Measurements from ENCODE around the gene ACOT7.

Gene ACOT7

DNA sequence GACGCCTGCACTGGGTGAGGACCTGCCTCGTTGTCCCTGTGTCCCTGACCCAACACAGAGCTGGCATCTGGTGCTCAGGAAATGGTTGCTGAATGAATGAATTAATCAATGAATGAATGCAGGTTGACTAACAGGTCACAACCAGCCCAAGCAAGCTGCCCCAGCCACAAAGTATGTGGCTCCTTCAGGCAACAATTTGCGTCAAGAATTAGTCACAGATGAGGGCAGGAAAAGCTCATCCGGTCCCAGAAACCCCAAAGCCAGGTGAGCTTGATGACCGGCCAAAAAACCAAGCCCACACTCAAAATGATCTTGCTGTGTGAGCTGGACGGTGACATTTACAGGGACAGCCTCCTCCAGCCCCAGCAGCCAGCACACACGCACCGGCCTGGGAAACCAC is 92.0 kb downstream of the ACOT7 start:
- TF ChIP-seq TAF1 (IDR thresholded peaks at IDR 0.05; ENCODE audit: low read depth) (no peak), EGR1 (IDR thresholded peaks at IDR 0.05) (no peak), FOXM1 (IDR thresholded peaks at IDR 0.05; ENCODE audit: borderline replicate concordance, low read depth) (no peak)
- TF ChIP-seq, protein P1, sequence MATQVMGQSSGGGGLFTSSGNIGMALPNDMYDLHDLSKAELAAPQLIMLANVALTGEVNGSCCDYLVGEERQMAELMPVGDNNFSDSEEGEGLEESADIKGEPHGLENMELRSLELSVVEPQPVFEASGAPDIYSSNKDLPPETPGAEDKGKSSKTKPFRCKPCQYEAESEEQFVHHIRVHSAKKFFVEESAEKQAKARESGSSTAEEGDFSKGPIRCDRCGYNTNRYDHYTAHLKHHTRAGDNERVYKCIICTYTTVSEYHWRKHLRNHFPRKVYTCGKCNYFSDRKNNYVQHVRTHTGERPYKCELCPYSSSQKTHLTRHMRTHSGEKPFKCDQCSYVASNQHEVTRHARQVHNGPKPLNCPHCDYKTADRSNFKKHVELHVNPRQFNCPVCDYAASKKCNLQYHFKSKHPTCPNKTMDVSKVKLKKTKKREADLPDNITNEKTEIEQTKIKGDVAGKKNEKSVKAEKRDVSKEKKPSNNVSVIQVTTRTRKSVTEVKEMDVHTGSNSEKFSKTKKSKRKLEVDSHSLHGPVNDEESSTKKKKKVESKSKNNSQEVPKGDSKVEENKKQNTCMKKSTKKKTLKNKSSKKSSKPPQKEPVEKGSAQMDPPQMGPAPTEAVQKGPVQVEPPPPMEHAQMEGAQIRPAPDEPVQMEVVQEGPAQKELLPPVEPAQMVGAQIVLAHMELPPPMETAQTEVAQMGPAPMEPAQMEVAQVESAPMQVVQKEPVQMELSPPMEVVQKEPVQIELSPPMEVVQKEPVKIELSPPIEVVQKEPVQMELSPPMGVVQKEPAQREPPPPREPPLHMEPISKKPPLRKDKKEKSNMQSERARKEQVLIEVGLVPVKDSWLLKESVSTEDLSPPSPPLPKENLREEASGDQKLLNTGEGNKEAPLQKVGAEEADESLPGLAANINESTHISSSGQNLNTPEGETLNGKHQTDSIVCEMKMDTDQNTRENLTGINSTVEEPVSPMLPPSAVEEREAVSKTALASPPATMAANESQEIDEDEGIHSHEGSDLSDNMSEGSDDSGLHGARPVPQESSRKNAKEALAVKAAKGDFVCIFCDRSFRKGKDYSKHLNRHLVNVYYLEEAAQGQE (IDR thresholded peaks at IDR 0.05; ENCODE audit: low read depth) = no peak
- TF ChIP-seq, protein P2, sequence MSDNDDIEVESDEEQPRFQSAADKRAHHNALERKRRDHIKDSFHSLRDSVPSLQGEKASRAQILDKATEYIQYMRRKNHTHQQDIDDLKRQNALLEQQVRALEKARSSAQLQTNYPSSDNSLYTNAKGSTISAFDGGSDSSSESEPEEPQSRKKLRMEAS (IDR thresholded peaks at IDR 0.05) = no peak

DNA sequence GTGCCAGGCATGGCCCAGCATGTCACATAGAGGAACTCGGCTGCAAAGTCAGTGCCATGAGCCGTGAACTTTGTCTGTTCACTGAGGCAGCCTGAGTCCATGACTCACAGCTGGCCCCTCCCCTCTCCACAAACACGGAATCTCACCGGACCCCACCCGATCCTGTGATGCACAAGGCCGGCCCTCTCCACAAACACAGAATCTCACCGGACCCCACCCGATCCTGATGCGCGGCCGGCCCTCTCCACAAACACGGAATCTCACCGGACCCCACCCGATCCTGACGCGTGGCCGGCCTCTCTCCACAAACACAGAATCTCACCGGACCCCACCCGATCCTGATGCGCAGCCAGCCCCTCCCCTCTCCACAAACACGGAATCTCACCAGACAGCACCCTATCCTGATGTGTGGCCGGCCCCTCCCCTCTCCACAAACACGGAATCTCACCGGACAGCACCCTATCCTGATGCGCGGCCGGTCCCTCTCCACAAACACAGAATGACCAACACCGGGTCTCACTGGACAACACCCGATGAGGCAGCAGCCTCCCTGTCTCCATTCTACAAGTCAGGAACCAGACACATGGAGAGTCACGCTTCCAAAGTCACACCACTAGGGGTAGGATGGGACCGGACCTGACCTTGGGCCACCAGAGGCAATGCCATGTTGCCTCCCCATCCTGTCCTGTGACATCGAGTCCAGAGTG is 93.1 kb downstream of the ACOT7 start:
- no peak for TF ChIP-seq NFIC (IDR thresholded peaks at IDR 0.05)

DNA sequence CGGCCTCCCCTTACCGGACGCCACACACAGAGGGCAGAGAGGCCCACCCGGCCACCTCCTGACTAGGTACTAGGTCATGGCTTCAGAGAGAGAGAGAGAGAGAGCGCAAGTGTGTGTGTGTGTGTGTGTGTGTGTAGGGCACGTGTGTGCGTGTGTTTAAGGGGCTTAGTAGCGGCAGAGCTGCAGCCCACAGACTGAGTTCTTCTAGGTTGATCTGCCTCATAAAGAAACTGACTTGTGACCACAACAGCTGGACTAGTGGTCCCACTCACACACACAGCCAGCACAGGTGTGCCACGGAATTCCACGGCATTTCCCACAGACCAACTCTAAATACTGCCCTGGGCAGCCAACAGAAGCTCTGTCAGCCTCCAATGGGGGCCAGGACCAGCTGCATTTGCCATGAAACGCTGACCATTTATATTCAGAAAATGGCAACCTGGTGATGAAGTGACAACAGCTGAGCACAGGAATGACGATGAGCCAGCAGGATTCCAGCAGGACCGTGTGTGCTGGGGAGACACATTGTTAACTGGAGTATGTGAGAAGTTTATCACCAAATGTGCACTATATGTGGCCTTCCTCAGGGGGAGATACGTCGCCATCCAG is 93.9 kb downstream of the ACOT7 start:
- TF ChIP-seq NFIC (IDR thresholded peaks at IDR 0.05) = no peak
- TF ChIP-seq TEAD4 (IDR thresholded peaks at IDR 0.05) = no peak
- TF ChIP-seq, protein P1 (IDR thresholded peaks at IDR 0.05; ENCODE audit: low read depth) = no peak
- TF ChIP-seq, protein P3, sequence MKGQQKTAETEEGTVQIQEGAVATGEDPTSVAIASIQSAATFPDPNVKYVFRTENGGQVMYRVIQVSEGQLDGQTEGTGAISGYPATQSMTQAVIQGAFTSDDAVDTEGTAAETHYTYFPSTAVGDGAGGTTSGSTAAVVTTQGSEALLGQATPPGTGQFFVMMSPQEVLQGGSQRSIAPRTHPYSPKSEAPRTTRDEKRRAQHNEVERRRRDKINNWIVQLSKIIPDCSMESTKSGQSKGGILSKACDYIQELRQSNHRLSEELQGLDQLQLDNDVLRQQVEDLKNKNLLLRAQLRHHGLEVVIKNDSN (IDR thresholded peaks at IDR 0.05) = no peak
- TF ChIP-seq ZBTB7A (IDR thresholded peaks at IDR 0.05; ENCODE audit: low read depth) = no peak
- no peak for TF ChIP-seq RAD21 (IDR thresholded peaks at IDR 0.05; ENCODE audit: low read depth)
- no peak for TF ChIP-seq CEBPB (IDR thresholded peaks at IDR 0.05)
- no peak for TF ChIP-seq FOXM1 (IDR thresholded peaks at IDR 0.05; ENCODE audit: borderline replicate concordance, low read depth)
- no peak for TF ChIP-seq EP300 (IDR thresholded peaks at IDR 0.05; ENCODE audit: borderline replicate concordance)
- TF ChIP-seq TCF12 (IDR thresholded peaks at IDR 0.05; ENCODE audit: low read depth) = no peak
- TF ChIP-seq EGR1 (IDR thresholded peaks at IDR 0.05) = no peak
- no peak for TF ChIP-seq CREB1 (IDR thresholded peaks at IDR 0.05; ENCODE audit: low read depth)
- no peak for TF ChIP-seq TAF1 (IDR thresholded peaks at IDR 0.05; ENCODE audit: low read depth)
- TF ChIP-seq YY1 (IDR thresholded peaks at IDR 0.05; ENCODE audit: low read depth) = no peak
- TF ChIP-seq, protein P2 (IDR thresholded peaks at IDR 0.05) = no peak

DNA sequence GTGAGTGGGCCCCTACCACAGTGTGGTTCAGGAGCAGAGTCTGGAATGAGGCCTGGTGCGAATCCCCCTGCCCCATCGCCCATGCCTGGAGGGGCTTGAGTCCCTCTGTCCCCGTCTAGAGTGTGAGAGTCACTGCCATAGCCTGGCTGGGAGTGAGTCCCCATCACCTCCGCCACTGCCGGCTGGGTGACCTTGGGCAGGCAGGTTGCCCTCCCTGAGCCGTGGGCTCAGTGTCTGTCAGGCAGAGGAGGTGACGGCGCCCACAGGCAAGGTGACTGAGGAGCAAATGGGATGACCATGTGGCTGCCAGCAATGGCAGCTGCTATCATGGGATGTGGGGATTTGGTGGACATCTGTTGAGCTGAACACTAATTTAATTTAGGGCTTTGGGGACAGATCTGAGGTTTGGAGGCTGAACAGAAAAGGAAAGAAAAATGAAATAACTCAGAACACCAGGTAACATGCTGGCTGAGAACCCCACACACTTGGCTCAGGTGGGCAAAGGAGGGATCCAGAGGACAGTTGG is 94.6 kb downstream of the ACOT7 start:
- no peak for TF ChIP-seq ZBTB7A (IDR thresholded peaks at IDR 0.05; ENCODE audit: low read depth)
- TF ChIP-seq TAF1 (IDR thresholded peaks at IDR 0.05; ENCODE audit: low read depth) = no peak
- TF ChIP-seq EGR1 (IDR thresholded peaks at IDR 0.05) = no peak
- TF ChIP-seq, protein P1 (IDR thresholded peaks at IDR 0.05; ENCODE audit: low read depth) = no peak
- TF ChIP-seq TEAD4 (IDR thresholded peaks at IDR 0.05) = no peak
- TF ChIP-seq TCF12 (IDR thresholded peaks at IDR 0.05; ENCODE audit: low read depth) = no peak
- no peak for TF ChIP-seq RAD21 (IDR thresholded peaks at IDR 0.05; ENCODE audit: low read depth)
- no peak for TF ChIP-seq FOXM1 (IDR thresholded peaks at IDR 0.05; ENCODE audit: borderline replicate concordance, low read depth)
- no peak for TF ChIP-seq CEBPB (IDR thresholded peaks at IDR 0.05)
- no peak for TF ChIP-seq YY1 (IDR thresholded peaks at IDR 0.05; ENCODE audit: low read depth)
- no peak for TF ChIP-seq CREB1 (IDR thresholded peaks at IDR 0.05; ENCODE audit: low read depth)
- no peak for TF ChIP-seq NFIC (IDR thresholded peaks at IDR 0.05)
- TF ChIP-seq, protein P2 (IDR thresholded peaks at IDR 0.05) = no peak
- no peak for TF ChIP-seq EP300 (IDR thresholded peaks at IDR 0.05; ENCODE audit: borderline replicate concordance)
- TF ChIP-seq, protein P3 (IDR thresholded peaks at IDR 0.05) = no peak
